GM13977 (cell line): ENCODE measurements around the gene PLXNA2.

Experiments
- DNase-seq: peaks from one replicate; pipeline ENCODE4 v3.0.0; 2012; ENCODE audit warnings: low spot score
- CTCF ChIP-seq: IDR thresholded peaks from 2 replicates; pipeline ENCODE4 v1.5.1; 2012; ENCODE audit warnings: mild to moderate bottlenecking, control low read depth; ENCODE audit not compliant: insufficient read depth; ENCODE audit errors: extremely low read depth, missing control alignments
- in situ Hi-C: fragments of 300-500 bp; cut with MboI; formaldehyde crosslinking; loops from one replicate; pipeline ENCODE4 v1.12.0; 2022; ENCODE audit warnings: low sequenced_read_pairs, low pct_unique_long_range_greater_than_20kb, mixed read lengths, inconsistent platforms; ENCODE audit not compliant: unreplicated experiment

The PLXNA2 gene

GRCh38 chr1:208222376-208223126 lies 21.6 kb downstream of the PLXNA2 start:
- no peak for TF ChIP-seq CTCF
- in situ Hi-C loops: no loop called here
- no peak for DNase-seq

GRCh38 chr1:208221291-208221622 lies 22.9 kb downstream of the PLXNA2 start:
- no peak for DNase-seq
- in situ Hi-C loops: no loop called here
- TF ChIP-seq CTCF: no peak

- in situ Hi-C loops: no loop called here
- no peak for DNase-seq
- TF ChIP-seq CTCF: no peak
These were observed 24.4 kb downstream of the PLXNA2 start for GRCh38 chr1:208219659-208220282.

- no peak for DNase-seq
- in situ Hi-C loops: no loop called here
- TF ChIP-seq CTCF: no peak
These were observed 25.0 kb downstream of the PLXNA2 start for GRCh38 chr1:208219098-208219658.

GRCh38 chr1:208218237-208219097 lies 25.7 kb downstream of the PLXNA2 start:
- no peak for DNase-seq
- in situ Hi-C loops: no loop called here
- no peak for TF ChIP-seq CTCF

GRCh38 chr1:208217781-208218180 lies 26.4 kb downstream of the PLXNA2 start:
- no peak for DNase-seq
- no peak for TF ChIP-seq CTCF
- in situ Hi-C loops: no loop called here
